Glutamatergic neuron (in vitro differentiated cells): ENCODE results near the gene CD6. TPM values are rescaled to one million over a fixed set of nuclear protein-coding genes. Genes with fewer than 3 reads are reported as not detected.
"Not testable (repeated sequence)": the region's sequence is repeated elsewhere in the genome, so short reads cannot be mapped to it uniquely, and the experiment has no call there.

Source experiments
- DNase-seq: peaks from one replicate; pipeline ENCODE4 v3.0.0; 2022
- H3K27ac Mint-ChIP-seq: one replicate; pipeline ENCODE4 v1.8.0; 2020; ENCODE audit warnings: mild to moderate bottlenecking, mixed read lengths, inconsistent platforms; ENCODE audit not compliant: unreplicated experiment
- H3K27me3 Mint-ChIP-seq: one replicate; pipeline ENCODE4 v1.8.0; 2020; ENCODE audit warnings: mild to moderate bottlenecking, moderate library complexity, mixed read lengths, inconsistent platforms; ENCODE audit not compliant: unreplicated experiment
- H3K36me3 Mint-ChIP-seq: one replicate; pipeline ENCODE4 v1.8.0; 2020; ENCODE audit warnings: mild to moderate bottlenecking, mixed read lengths, inconsistent platforms; ENCODE audit not compliant: unreplicated experiment
- H3K4me1 Mint-ChIP-seq: one replicate; pipeline ENCODE4 v1.8.0; 2020; ENCODE audit warnings: mild to moderate bottlenecking, low read depth, mixed read lengths, inconsistent platforms; ENCODE audit not compliant: unreplicated experiment
- H3K4me3 Mint-ChIP-seq: one replicate; pipeline ENCODE4 v1.8.0; 2020; ENCODE audit warnings: mild to moderate bottlenecking, mixed read lengths, inconsistent platforms; ENCODE audit not compliant: unreplicated experiment
- H3K9me3 Mint-ChIP-seq: one replicate; pipeline ENCODE4 v1.8.0; 2020; ENCODE audit warnings: mild to moderate bottlenecking, moderate library complexity, mixed read lengths, inconsistent platforms; ENCODE audit not compliant: unreplicated experiment
- CTCF ChIP-seq: fragments of 200-600 bp; sonication (generic); IDR thresholded peaks from one replicate; pipeline ENCODE4 v1.5.0; 2021; ENCODE audit not compliant: partially characterized antibody, unreplicated experiment
- total RNA-seq: library from RNA; stranded (reverse); fragmentation: NEBNext Ultra II Directional; extraction: Animal tissue kit (Norgen Biotek cat#: 25700); gene quantifications from one replicate; pipeline ENCODE4 v1.2.1, GENCODE V29; 2021; ENCODE audit not compliant: unreplicated experiment

The CD6 gene
- total RNA-seq, 1 donor from 2014 or later: not detected

- no peak for DNase-seq
- Mint-ChIP-seq H3K4me1 (peaks cover 7% of the 10 kb centered on the region), H3K36me3 (no peaks in the 10 kb centered on the region), H3K9me3 (no peaks in the 10 kb centered on the region), H3K4me3 (no peak overlapping the region), H3K27me3 (peaks cover 6% of the 10 kb centered on the region), H3K27ac (peak overlapping the region; percentile 43)
- no peak for TF ChIP-seq CTCF
These were observed 90.9 kb downstream of the CD6 start for GRCh38 chr11:61062181-61062930.

GRCh38 chr11:61065236-61065635 is 93.8 kb downstream of the CD6 start:
- H3K36me3 Mint-ChIP-seq, H3K4me3 Mint-ChIP-seq, H3K27ac Mint-ChIP-seq, H3K27me3 Mint-ChIP-seq, DNase-seq: not testable (repeated sequence)
- peaks cover 19% of the 10 kb centered on the region for H3K4me1 Mint-ChIP-seq
- peaks cover 13% of the 10 kb centered on the region for H3K9me3 Mint-ChIP-seq

GRCh38 chr11:61065955-61066638 is 94.6 kb downstream of the CD6 start:
- peaks cover 13% of the 10 kb centered on the region for H3K9me3 Mint-ChIP-seq
- no peak for DNase-seq
- H3K4me1 Mint-ChIP-seq: peaks cover 20% of the 10 kb centered on the region
- no peak for TF ChIP-seq CTCF
- H3K36me3 Mint-ChIP-seq: no peaks in the 10 kb centered on the region
- H3K27me3 Mint-ChIP-seq: peaks cover 10% of the 10 kb centered on the region
- H3K4me3 Mint-ChIP-seq: no peak overlapping the region
- H3K27ac Mint-ChIP-seq: no peak overlapping the region

GRCh38 chr11:61066645-61067044 is 95.2 kb downstream of the CD6 start:
- H3K4me1 Mint-ChIP-seq: peaks cover 20% of the 10 kb centered on the region
- TF ChIP-seq CTCF: no peak

GRCh38 chr11:61067782-61068446 is 96.4 kb downstream of the CD6 start:
- H3K4me3 Mint-ChIP-seq: peak overlapping the region; percentile 15
- peak overlapping the region; percentile 89 for H3K27ac Mint-ChIP-seq
- peak; percentile 51 for DNase-seq
- peaks cover 23% of the 10 kb centered on the region for H3K4me1 Mint-ChIP-seq
- peaks cover 13% of the 10 kb centered on the region for H3K9me3 Mint-ChIP-seq
- no peaks in the 10 kb centered on the region for H3K36me3 Mint-ChIP-seq
- peaks cover 7% of the 10 kb centered on the region for H3K27me3 Mint-ChIP-seq
- no peak for TF ChIP-seq CTCF

More at GRCh38 chr11:61066645-61067044, 95.2 kb downstream of the CD6 start:
- Mint-ChIP-seq H3K4me3 (peak overlapping the region; percentile 35), H3K27ac (peak overlapping the region; percentile 89), H3K36me3 (no peaks in the 10 kb centered on the region), H3K9me3 (peaks cover 13% of the 10 kb centered on the region), H3K27me3 (peaks cover 10% of the 10 kb centered on the region)
- DNase-seq: no peak
